DND-41 (cell line): ENCODE results near the gene TTC23.

ENCODE experiments used
- ATAC-seq: fragments of 200-7000 bp; cut with Tn5 transposase; 3 replicates; pipeline ENCODE4 v1.9.1; 2021; ENCODE audit warnings: low read depth; ENCODE audit not compliant: insufficient read depth
- DNase-seq: peaks from one replicate; pipeline ENCODE4 v3.0.0-alpha.2; 2020
- H2AFZ ChIP-seq: 2 replicates; pipeline ENCODE4 v1.6.0; 2012; ENCODE audit warnings: low read depth, low read length
- H3K27ac ChIP-seq: 2 replicates; pipeline ENCODE4 v1.5.1; 2012; ENCODE audit warnings: low read length, inconsistent platforms
- H3K27me3 ChIP-seq: fragments of 200-600 bp; sonication (generic); 2 replicates; pipeline ENCODE4 v1.6.0; 2012; ENCODE audit warnings: low read length, mild to moderate bottlenecking, inconsistent platforms; ENCODE audit not compliant: insufficient read depth, poor library complexity
- H3K36me3 ChIP-seq: 2 replicates; pipeline ENCODE4 v1.5.1; 2012; ENCODE audit warnings: low read length, inconsistent platforms; ENCODE audit not compliant: insufficient read depth
- H3K4me1 ChIP-seq: 2 replicates; pipeline ENCODE4 v1.5.1; 2012; ENCODE audit warnings: mild to moderate bottlenecking, low read length; ENCODE audit not compliant: insufficient read depth
- H3K4me2 ChIP-seq: 2 replicates; pipeline ENCODE4 v1.6.0; 2012; ENCODE audit warnings: mild to moderate bottlenecking, moderate library complexity, low read length, inconsistent platforms; ENCODE audit not compliant: insufficient read depth
- H3K4me3 ChIP-seq, 2 experiments: fragments of 200-600 bp in 1 of 2; shearing (Covaris generic) in 1 of 2; 2 replicates each; pipeline ENCODE4 v1.5.1; 2012 to 2016; ENCODE audit warnings: inconsistent platforms in 2 of 2, low read length in 2 of 2, mild to moderate bottlenecking in 2 of 2, low read depth in 1 of 2, moderate library complexity in 1 of 2
- H3K79me2 ChIP-seq: 2 replicates; pipeline ENCODE4 v1.6.0; 2012; ENCODE audit warnings: low read length, inconsistent platforms; ENCODE audit not compliant: insufficient read depth
- H3K9ac ChIP-seq: 2 replicates; pipeline ENCODE4 v1.6.0; 2012; ENCODE audit warnings: low read depth, mild to moderate bottlenecking, inconsistent platforms, low read length, moderate library complexity
- H3K9me3 ChIP-seq: 2 replicates; pipeline ENCODE4 v1.5.1; 2012; ENCODE audit warnings: low read length, moderate library complexity, mild to moderate bottlenecking, inconsistent platforms; ENCODE audit not compliant: insufficient read depth, severe bottlenecking
- H4K20me1 ChIP-seq: 2 replicates; pipeline ENCODE4 v1.6.0; 2012; ENCODE audit warnings: low read length; ENCODE audit not compliant: insufficient read depth
- EZH2 ChIP-seq: IDR thresholded peaks from 3 replicates; pipeline ENCODE4 v1.6.1; 2012; ENCODE audit warnings: borderline replicate concordance, low read depth, mild to moderate bottlenecking, moderate library complexity, low read length, inconsistent platforms; ENCODE audit not compliant: severe bottlenecking
- TF ChIP-seq, protein P1 (sequence below): IDR thresholded peaks from 2 replicates; pipeline ENCODE4 v1.5.1; 2012; ENCODE audit warnings: borderline replicate concordance, low read length, moderate library complexity, mild to moderate bottlenecking; ENCODE audit not compliant: poor library complexity, severe bottlenecking; ENCODE audit errors: extremely low read depth

TTC23 gene

DNA sequence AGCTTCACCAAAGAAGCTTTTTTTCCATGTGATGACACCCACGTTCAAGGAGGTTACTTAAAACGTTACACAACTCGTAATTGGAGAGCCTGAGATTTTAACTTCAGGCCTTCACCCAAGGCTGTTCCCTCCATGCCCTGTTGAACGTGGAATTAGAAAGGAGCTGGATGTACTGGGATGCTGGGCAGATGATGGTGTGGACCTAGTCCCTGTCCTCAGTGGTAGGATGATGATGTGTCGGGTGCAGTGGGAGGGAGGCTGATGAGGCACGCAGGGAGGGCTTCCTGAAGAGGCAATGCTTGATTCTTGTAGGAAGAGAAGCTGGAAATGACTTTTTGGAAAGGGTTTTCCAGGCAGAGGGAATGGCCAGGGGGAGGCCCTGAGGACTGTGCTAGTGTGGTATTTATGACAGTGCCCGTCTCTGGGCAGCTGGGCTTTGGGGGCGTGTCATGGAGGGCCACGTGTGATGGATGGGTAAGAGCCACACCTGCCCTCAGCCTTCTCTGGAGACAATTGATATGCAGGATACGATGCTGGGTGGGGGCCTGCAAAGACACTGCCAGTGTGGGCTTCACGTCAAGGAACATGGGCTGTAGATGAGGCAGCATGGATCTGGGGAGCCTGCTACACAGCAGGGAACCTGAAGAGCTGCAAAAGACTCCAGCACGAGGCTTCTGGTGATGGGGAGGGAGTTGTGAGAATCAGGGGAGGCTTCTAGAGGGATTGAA, 129.2 kb downstream of the TTC23 start:
- H4K20me1 ChIP-seq: no peaks in the 10 kb centered on the region
- no peak overlapping the region for H3K9ac ChIP-seq
- DNase-seq (no peak), ATAC-seq (no peak)
- TF ChIP-seq, protein P1, sequence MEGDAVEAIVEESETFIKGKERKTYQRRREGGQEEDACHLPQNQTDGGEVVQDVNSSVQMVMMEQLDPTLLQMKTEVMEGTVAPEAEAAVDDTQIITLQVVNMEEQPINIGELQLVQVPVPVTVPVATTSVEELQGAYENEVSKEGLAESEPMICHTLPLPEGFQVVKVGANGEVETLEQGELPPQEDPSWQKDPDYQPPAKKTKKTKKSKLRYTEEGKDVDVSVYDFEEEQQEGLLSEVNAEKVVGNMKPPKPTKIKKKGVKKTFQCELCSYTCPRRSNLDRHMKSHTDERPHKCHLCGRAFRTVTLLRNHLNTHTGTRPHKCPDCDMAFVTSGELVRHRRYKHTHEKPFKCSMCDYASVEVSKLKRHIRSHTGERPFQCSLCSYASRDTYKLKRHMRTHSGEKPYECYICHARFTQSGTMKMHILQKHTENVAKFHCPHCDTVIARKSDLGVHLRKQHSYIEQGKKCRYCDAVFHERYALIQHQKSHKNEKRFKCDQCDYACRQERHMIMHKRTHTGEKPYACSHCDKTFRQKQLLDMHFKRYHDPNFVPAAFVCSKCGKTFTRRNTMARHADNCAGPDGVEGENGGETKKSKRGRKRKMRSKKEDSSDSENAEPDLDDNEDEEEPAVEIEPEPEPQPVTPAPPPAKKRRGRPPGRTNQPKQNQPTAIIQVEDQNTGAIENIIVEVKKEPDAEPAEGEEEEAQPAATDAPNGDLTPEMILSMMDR: no peak
- TF ChIP-seq EZH2: no peak
- no peak overlapping the region for H2AFZ ChIP-seq
- no peak overlapping the region for H3K27ac ChIP-seq
- H3K27me3 ChIP-seq: no peaks in the 10 kb centered on the region
- H3K79me2 ChIP-seq: no peaks in the 10 kb centered on the region
- no peak overlapping the region for H3K4me3 ChIP-seq
- no peaks in the 10 kb centered on the region for H3K36me3 ChIP-seq
- no peaks in the 10 kb centered on the region for H3K9me3 ChIP-seq
- H3K4me2 ChIP-seq: no peak overlapping the region
- H3K4me1 ChIP-seq: no peaks in the 10 kb centered on the region

DNA sequence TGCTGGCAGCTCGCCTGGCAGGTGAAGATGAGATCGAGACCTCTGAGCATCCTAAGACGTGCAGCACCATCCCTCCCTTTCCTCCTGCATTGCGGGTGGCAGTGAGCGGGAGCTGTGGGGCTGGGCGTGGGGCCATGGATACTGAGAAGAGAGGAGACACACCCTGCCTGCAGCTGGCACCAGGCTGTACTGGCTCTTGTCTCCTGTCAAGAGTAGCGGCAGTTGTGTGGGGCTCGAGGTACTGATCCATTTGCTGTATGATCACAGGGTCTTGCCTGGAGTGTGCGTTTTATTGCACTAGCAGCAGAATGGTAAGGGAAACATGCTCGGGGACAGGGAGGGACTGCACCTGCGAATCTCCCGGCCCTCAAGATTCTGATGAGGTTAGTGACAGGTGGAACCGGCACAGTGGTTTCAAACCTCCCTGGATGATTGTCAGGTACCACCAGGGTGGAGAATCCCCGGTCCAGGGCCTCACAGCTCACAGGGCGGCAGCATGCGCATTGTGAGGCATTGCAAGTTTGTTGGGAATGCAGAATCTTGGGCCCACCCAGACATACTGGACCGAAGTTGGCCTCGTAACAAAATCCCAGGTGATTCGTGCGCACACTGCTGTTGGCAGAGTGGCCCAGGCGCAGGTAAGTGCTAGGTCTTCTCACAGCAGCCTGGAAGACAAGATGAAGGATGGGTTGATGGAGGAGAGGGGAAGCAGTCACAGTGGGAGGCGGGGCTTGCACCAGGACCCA, 130.4 kb downstream of the TTC23 start:
- Histone ChIP-seq H4K20me1 (no peaks in the 10 kb centered on the region), H3K79me2 (no peaks in the 10 kb centered on the region), H3K36me3 (no peaks in the 10 kb centered on the region), H2AFZ (no peak overlapping the region), H3K4me1 (no peaks in the 10 kb centered on the region), H3K4me2 (no peak overlapping the region), H3K4me3 (no peak overlapping the region), H3K9ac (no peak overlapping the region), H3K27ac (no peak overlapping the region), H3K27me3 (no peaks in the 10 kb centered on the region), H3K9me3 (no peaks in the 10 kb centered on the region)
- no peak for DNase-seq
- ATAC-seq: no peak
- no peak for TF ChIP-seq EZH2
- TF ChIP-seq, protein P1: no peak

DNA sequence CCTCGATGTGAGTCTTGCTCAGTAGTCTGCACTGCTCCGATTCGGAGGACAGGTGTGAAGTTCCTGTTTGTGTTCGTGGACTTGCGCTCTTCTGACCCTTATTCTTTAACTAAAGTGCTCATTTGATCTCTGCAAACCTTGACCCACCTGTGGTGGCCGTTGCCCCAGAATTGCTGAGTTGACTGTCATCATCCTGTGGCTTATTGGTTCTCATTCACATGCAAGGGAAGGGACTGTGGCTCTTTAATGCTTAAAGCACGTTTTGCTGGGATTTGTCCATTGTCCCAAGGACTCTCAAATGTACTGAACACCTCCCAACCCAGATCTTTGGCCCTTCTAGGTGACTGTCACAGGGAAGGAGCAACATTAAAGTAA, 131.1 kb downstream of the TTC23 start:
- Histone ChIP-seq H3K27ac (no peak overlapping the region), H2AFZ (no peak overlapping the region), H3K9me3 (no peaks in the 10 kb centered on the region), H3K9ac (no peak overlapping the region), H4K20me1 (no peaks in the 10 kb centered on the region), H3K4me3 (no peak overlapping the region), H3K27me3 (no peaks in the 10 kb centered on the region), H3K36me3 (no peaks in the 10 kb centered on the region), H3K4me2 (no peak overlapping the region), H3K4me1 (no peaks in the 10 kb centered on the region), H3K79me2 (no peaks in the 10 kb centered on the region)
- no peak for ATAC-seq
- no peak for DNase-seq
- TF ChIP-seq, protein P1: no peak
- no peak for TF ChIP-seq EZH2
